ENCODE data around the gene MCF2L.

The MCF2L gene

GRCh38 chr13:112960706-112961105 lies 8.3 kb upstream of the MCF2L start:
- H2AFZ ChIP-seq (ENCODE audit: low read length) = no peak overlapping the region
- no peak overlapping the region for H3K27ac ChIP-seq (ENCODE audit: low read length)
- H3K79me2 ChIP-seq (ENCODE audit: low read length) = no peaks in the 10 kb centered on the region
- no peaks in the 10 kb centered on the region for H3K9me2 ChIP-seq (replicated peaks; ENCODE audit: insufficient read depth, low read length)
- H3K9ac ChIP-seq (ENCODE audit: low read length) = no peak overlapping the region
- no peaks in the 10 kb centered on the region for H4K20me1 ChIP-seq (ENCODE audit: insufficient read depth, low read length)
- no peak overlapping the region for H3K4me3 ChIP-seq (ENCODE audit: low read length)
- no peaks in the 10 kb centered on the region for H3K4me1 ChIP-seq (ENCODE audit: low read length)
- H3K36me3 ChIP-seq (replicated peaks; ENCODE audit: insufficient read depth, low read length) = no peaks in the 10 kb centered on the region
- DNase-seq = no peak
- peaks cover 98% of the 10 kb centered on the region for H3K27me3 ChIP-seq (replicated peaks; ENCODE audit: insufficient read depth, low read length)
- no peak for TF ChIP-seq EZH2phosphoT487 (IDR thresholded peaks at IDR 0.05; ENCODE audit: low read length)
- no peak for TF ChIP-seq CTCF (IDR thresholded peaks at IDR 0.05; ENCODE audit: low read length)
- TF ChIP-seq EZH2 (optimal IDR thresholded peaks at IDR 0.05; ENCODE audit: low read depth, low read length) = no peak
- no peaks in the 10 kb centered on the region for H3K9me3 ChIP-seq (replicated peaks; ENCODE audit: insufficient read depth, low read length)
- no peaks in the 10 kb centered on the region for H3F3A ChIP-seq (ENCODE audit: insufficient read depth, low read length)
- no peak overlapping the region for H3K4me2 ChIP-seq (ENCODE audit: low read depth, low read length)

- no peak overlapping the region for H3K9ac ChIP-seq (ENCODE audit: low read length)
- DNase-seq = no peak
- H3K9me3 ChIP-seq (replicated peaks; ENCODE audit: insufficient read depth, low read length) = no peaks in the 10 kb centered on the region
- peaks cover 98% of the 10 kb centered on the region for H3K27me3 ChIP-seq (replicated peaks; ENCODE audit: insufficient read depth, low read length)
- H3K4me1 ChIP-seq (ENCODE audit: low read length) = no peaks in the 10 kb centered on the region
- no peaks in the 10 kb centered on the region for H3K79me2 ChIP-seq (ENCODE audit: low read length)
- H3K9me2 ChIP-seq (replicated peaks; ENCODE audit: insufficient read depth, low read length) = no peaks in the 10 kb centered on the region
- TF ChIP-seq EZH2phosphoT487 (IDR thresholded peaks at IDR 0.05; ENCODE audit: low read length) (no peak), CTCF (IDR thresholded peaks at IDR 0.05; ENCODE audit: low read length) (no peak), EZH2 (optimal IDR thresholded peaks at IDR 0.05; ENCODE audit: low read depth, low read length) (no peak)
- H3K27ac ChIP-seq (ENCODE audit: low read length) = no peak overlapping the region
- H2AFZ ChIP-seq (ENCODE audit: low read length) = no peak overlapping the region
- H3K4me2 ChIP-seq (ENCODE audit: low read depth, low read length) = no peak overlapping the region
- H3K4me3 ChIP-seq (ENCODE audit: low read length) = no peak overlapping the region
- H3F3A ChIP-seq (ENCODE audit: insufficient read depth, low read length) = no peaks in the 10 kb centered on the region
- no peaks in the 10 kb centered on the region for H4K20me1 ChIP-seq (ENCODE audit: insufficient read depth, low read length)
- H3K36me3 ChIP-seq (replicated peaks; ENCODE audit: insufficient read depth, low read length) = no peaks in the 10 kb centered on the region
Observed at GRCh38 chr13:112961457-112962369, 7.3 kb upstream of the MCF2L start.

DNA sequence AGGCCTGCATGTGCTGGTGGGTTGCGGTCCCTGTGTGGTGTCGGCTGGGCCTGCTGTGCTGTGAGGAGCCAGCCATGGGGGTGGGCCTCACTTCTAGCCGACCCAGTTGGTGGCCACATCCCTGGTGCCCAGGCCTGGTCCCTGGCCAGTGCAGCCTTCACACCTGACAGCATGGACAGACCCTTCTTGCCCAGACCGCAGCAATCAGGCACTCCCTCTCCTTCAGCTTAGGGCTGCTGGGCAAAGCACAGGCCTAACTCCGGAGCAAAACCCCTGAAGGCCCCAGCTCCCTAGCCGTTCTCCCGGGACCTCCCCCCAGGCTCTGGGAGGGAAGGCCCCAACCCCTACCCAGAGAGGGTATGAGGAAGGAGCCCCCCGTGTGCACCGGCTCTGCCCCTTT lies 6.6 kb upstream of the MCF2L start:
- Histone ChIP-seq H3K36me3 (replicated peaks; ENCODE audit: insufficient read depth, low read length) (no peaks in the 10 kb centered on the region), H3K4me1 (ENCODE audit: low read length) (no peaks in the 10 kb centered on the region), H3K4me2 (ENCODE audit: low read depth, low read length) (no peak overlapping the region), H3K9me3 (replicated peaks; ENCODE audit: insufficient read depth, low read length) (no peaks in the 10 kb centered on the region), H3K27ac (ENCODE audit: low read length) (no peak overlapping the region), H3K9me2 (replicated peaks; ENCODE audit: insufficient read depth, low read length) (no peaks in the 10 kb centered on the region), H3K27me3 (replicated peaks; ENCODE audit: insufficient read depth, low read length) (peaks cover 97% of the 10 kb centered on the region), H3K79me2 (ENCODE audit: low read length) (no peaks in the 10 kb centered on the region), H2AFZ (ENCODE audit: low read length) (no peak overlapping the region), H3K4me3 (ENCODE audit: low read length) (no peak overlapping the region), H3K9ac (ENCODE audit: low read length) (no peak overlapping the region), H4K20me1 (ENCODE audit: insufficient read depth, low read length) (no peaks in the 10 kb centered on the region), H3F3A (ENCODE audit: insufficient read depth, low read length) (no peaks in the 10 kb centered on the region)
- TF ChIP-seq CTCF (IDR thresholded peaks at IDR 0.05; ENCODE audit: low read length) (no peak), EZH2 (optimal IDR thresholded peaks at IDR 0.05; ENCODE audit: low read depth, low read length) (no peak), EZH2phosphoT487 (IDR thresholded peaks at IDR 0.05; ENCODE audit: low read length) (no peak)
- DNase-seq = no peak
